NCI-H82 treated with DMSO at 0.1 percent for 48 hours (cell line): Measurements from ENCODE around the gene TOR3A.
"Not testable (repeated sequence)": the region's sequence is repeated elsewhere in the genome, so short reads cannot be mapped to it uniquely, and the experiment has no call there.

Experiments
- DNase-seq: peaks from one replicate; lab custom pipeline; 2025; ENCODE audit not compliant: unreplicated experiment; lab: John Stamatoyannopoulos, UW

TOR3A gene

GRCh38 chr1:179104611-179105250 is 22.9 kb downstream of the TOR3A start:
- DNase-seq: no peak

GRCh38 chr1:179105393-179105792 is 23.5 kb downstream of the TOR3A start:
- peak; percentile 53 for DNase-seq

GRCh38 chr1:179107706-179108629 is 26.1 kb downstream of the TOR3A start:
- no peak for DNase-seq

GRCh38 chr1:179108644-179109043 is 26.8 kb downstream of the TOR3A start:
- DNase-seq: no peak

- DNase-seq: no peak
Observed at GRCh38 chr1:179115181-179115580, 33.3 kb downstream of the TOR3A start.

- no peak for DNase-seq
Observed at GRCh38 chr1:179119513-179119912, 37.6 kb downstream of the TOR3A start.

GRCh38 chr1:179120736-179121135 is 38.9 kb downstream of the TOR3A start:
- peak; percentile 71 for DNase-seq

GRCh38 chr1:179121159-179121938 is 39.5 kb downstream of the TOR3A start:
- DNase-seq: peak; percentile 71

- no peak for DNase-seq
Observed at GRCh38 chr1:179124873-179125272, 43.0 kb downstream of the TOR3A start.

GRCh38 chr1:179126338-179127060 is 44.6 kb downstream of the TOR3A start:
- no peak for DNase-seq

- no peak for DNase-seq
Observed at GRCh38 chr1:179127163-179127895, 45.5 kb downstream of the TOR3A start.

- no peak for DNase-seq
Observed at GRCh38 chr1:179128520-179128919, 46.6 kb downstream of the TOR3A start.

- no peak for DNase-seq
Observed at GRCh38 chr1:179129702-179130473, 48.0 kb downstream of the TOR3A start.

- DNase-seq: not testable (repeated sequence)
Observed at GRCh38 chr1:179135168-179135567, 53.3 kb downstream of the TOR3A start.

- DNase-seq: not testable (repeated sequence)
Observed at GRCh38 chr1:179135707-179136106, 53.8 kb downstream of the TOR3A start.

- DNase-seq: peak; percentile 32
Observed at GRCh38 chr1:179137617-179138255, 55.9 kb downstream of the TOR3A start.

- DNase-seq: not testable (repeated sequence)
Observed at GRCh38 chr1:179138755-179139154, 56.9 kb downstream of the TOR3A start.

- DNase-seq: no peak
Observed at GRCh38 chr1:179141592-179142251, 59.9 kb downstream of the TOR3A start.
